Sigmoid colon (tissue), 7 donors: ENCODE measurements around the gene NXN. TPM values are rescaled to one million over a fixed set of nuclear protein-coding genes. Genes with fewer than 3 reads are reported as not detected.
A peak's percentile ranks its signal among the peaks of the same experiment; 100 is the strongest.

ENCODE experiments used
- DNase-seq: peaks from one replicate; pipeline ENCODE4 v3.0.0-alpha.2; 2019
- H3K27ac ChIP-seq, 4 donors: fragments of 200-600 bp; sonication (generic); one replicate each; pipeline ENCODE4 v1.5.1; 2016 to 2019; ENCODE audit warnings: mild to moderate bottlenecking in 1 of 4
- H3K27me3 ChIP-seq, 3 donors: fragments of 200-600 bp; sonication (generic); one replicate each; pipeline ENCODE4 v1.5.1; 2019; ENCODE audit warnings: mild to moderate bottlenecking in 1 of 3
- H3K36me3 ChIP-seq, 4 donors: fragments of 200-600 bp; sonication (generic); one replicate each; pipeline ENCODE4 v1.5.1; 2016 to 2019
- H3K4me1 ChIP-seq, 4 donors: fragments of 200-600 bp; sonication (generic); one replicate each; pipeline ENCODE4 v1.5.1; 2017 to 2019
- H3K4me3 ChIP-seq, 4 donors: fragments of 200-600 bp; sonication (generic); one replicate each; pipeline ENCODE4 v1.5.1; 2017 to 2019; ENCODE audit warnings: mild to moderate bottlenecking in 2 of 4, moderate library complexity in 1 of 4
- H3K9me3 ChIP-seq, 4 donors: fragments of 200-600 bp in 3 of 4; sonication (generic) in 3 of 4; one replicate each; pipeline versions ENCODE4 v1.5.1 to v1.6.1; 2013 to 2019
- CTCF ChIP-seq, 4 experiments: fragments of 450-650 bp in 3 of 4; fragments of 200-600 bp in 1 of 4; IDR thresholded peaks; one replicate each; pipeline ENCODE4 v1.5.1; 2016 to 2019; ENCODE audit warnings: antibody characterized with exemption in 4 of 4, mild to moderate bottlenecking in 3 of 4, moderate library complexity in 2 of 4
- EP300 ChIP-seq, 4 donors: sonication (generic); formaldehyde crosslinking; IDR thresholded peaks; one replicate each; pipeline ENCODE4 v1.6.1; 2017; ENCODE audit warnings: antibody characterized with exemption in 4 of 4
- POLR2A ChIP-seq, 2 donors: fragments of 450-650 bp; IDR thresholded peaks; one replicate each; pipeline ENCODE4 v1.6.1; 2016; ENCODE audit warnings: antibody characterized with exemption in 2 of 2, mild to moderate bottlenecking in 2 of 2, moderate library complexity in 2 of 2
- POLR2AphosphoS5 ChIP-seq, 4 donors: sonication (generic); formaldehyde crosslinking; IDR thresholded peaks; one replicate each; pipeline ENCODE4 v1.6.1; 2017; ENCODE audit warnings: antibody characterized with exemption in 4 of 4
- WGBS, 2 donors: extraction: QIAGEN DNeasy Blood & Tissue Kit; methylation state at CpG; one replicate each; pipeline ENCODE4 v1.1.7; 2013; 5-methylcytosine and 5-hydroxymethylcytosine counted together
- intact Hi-C: fragments of 100-400 bp; cut with DNase I; formaldehyde crosslinking; loops from one replicate; pipeline ENCODE4 v1.15.1; 2023
- polyA plus RNA-seq, 3 donors: library from polyadenylated mRNA; stranded (reverse); fragments of 200-250 nt; gene quantifications; one replicate each; pipeline ENCODE4 v1.2.3, GENCODE V29; 2013
- total RNA-seq, 4 donors: library from RNA; depleted of rRNA; stranded (reverse); fragments of >200 nt; gene quantifications; one replicate each; pipeline ENCODE4 v1.1.0, GENCODE V29; 2016
- donor health status: healthy with polysubstance abuse.
- donor health status: Bipolar disorder and iron deficiency.
- donor health status: healthy.

Gene NXN
- total and polyA plus RNA-seq, 7 donors = 1.4 to 75.9 (median 50.4) TPM

DNA sequence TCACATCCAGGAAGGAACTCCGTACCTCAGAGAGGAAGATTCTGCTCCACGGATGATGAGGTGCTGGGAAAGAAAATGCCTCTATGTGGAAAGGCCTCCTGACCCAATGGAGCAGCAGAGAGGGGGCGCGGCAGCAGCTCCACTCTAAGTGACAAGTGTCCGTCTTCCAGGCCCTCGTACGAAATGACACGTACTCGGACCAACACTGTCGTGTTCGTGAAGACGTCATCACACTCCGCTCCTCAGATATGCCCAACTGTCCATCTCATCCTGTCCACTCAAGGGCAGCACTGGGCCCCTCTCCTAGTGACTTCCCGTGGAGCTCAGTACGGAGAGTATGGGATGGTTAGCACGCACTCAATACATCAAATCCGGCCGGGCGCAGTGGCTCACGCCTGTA, 165.2 kb downstream of the NXN start:
- intact Hi-C loops = no loop called here
- H3K36me3 ChIP-seq = peaks cover 0 to 68% (median 27%) of the 10 kb centered on the region in 4 donors

DNA sequence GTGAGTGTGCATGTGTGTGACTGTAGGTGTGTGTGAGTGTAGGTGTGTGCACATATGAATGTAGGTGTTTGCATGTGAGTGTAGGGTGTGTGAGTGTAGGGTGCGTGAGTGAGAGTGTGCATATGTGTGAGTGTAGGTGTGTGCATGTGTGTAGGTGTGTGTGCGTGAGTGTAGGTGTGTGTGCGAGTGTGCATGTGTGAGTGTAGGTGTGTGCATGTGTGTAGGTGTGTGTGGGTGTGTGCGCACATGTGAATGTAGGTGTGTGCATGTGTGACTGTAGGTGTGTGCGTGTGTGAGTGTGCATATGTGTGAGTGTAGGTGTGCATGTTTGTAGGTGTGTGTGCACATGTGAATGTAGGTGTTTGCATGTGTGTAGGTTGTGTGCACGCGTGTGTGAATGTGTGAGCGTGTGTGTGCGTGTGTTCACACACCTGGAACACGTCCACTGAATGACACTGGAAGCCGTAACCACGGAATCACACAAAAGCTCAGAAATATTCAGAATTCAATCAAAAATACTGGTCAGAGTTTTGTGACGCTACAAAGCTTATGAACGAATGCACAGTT, 166.9 kb downstream of the NXN start:
- Histone ChIP-seq H3K27me3 (no peaks in the 10 kb centered on the region), H3K36me3 (peaks cover 0 to 54% (median 10%) of the 10 kb centered on the region in 4 donors), H3K4me1 (peaks cover 0 to 17% (median 10%) of the 10 kb centered on the region in 4 donors), H3K27ac (peak overlapping the region in 1 of 4 donors; percentile 60), H3K4me3 (no peak overlapping the region), H3K9me3 (no peaks in the 10 kb centered on the region)
- no peak for DNase-seq
- TF ChIP-seq EP300 (IDR thresholded peaks at IDR 0.05) (no peak), CTCF (IDR thresholded peaks at IDR 0.05) (no peak), POLR2A (IDR thresholded peaks at IDR 0.05) (no peak), POLR2AphosphoS5 (IDR thresholded peaks at IDR 0.05) (no peak)
- 91 to 94% methylated on average over 14 of the region's 14 CpGs for WGBS, 2 donors
- intact Hi-C loops = no loop called here

More for the DNA sequence above, 165.2 kb downstream of the NXN start:
- TF ChIP-seq CTCF (IDR thresholded peaks at IDR 0.05) (no peak), POLR2A (IDR thresholded peaks at IDR 0.05) (no peak), POLR2AphosphoS5 (IDR thresholded peaks at IDR 0.05) (no peak), EP300 (IDR thresholded peaks at IDR 0.05) (no peak)
- 93 to 95% methylated on average over 20 of the region's 20 CpGs for WGBS, 2 donors
- H3K4me3 ChIP-seq = no peak overlapping the region
- no peaks in the 10 kb centered on the region for H3K27me3 ChIP-seq
- H3K9me3 ChIP-seq = no peaks in the 10 kb centered on the region
- no peak for DNase-seq
- peak overlapping the region in 2 of 4 donors; percentile 16 to 60 for H3K27ac ChIP-seq
- peaks cover 0 to 17% (median 10%) of the 10 kb centered on the region in 4 donors for H3K4me1 ChIP-seq

GRCh38 chr17:811051-811784, 168.4 kb downstream of the NXN start:
- 66 to 73% methylated on average over 29 of the region's 29 CpGs for WGBS, 2 donors

GRCh38 chr17:807523-808294, 171.9 kb downstream of the NXN start:
- DNase-seq = no peak
- H3K4me3 ChIP-seq = no peak overlapping the region
- no peaks in the 10 kb centered on the region for H3K9me3 ChIP-seq
- H3K27me3 ChIP-seq = no peaks in the 10 kb centered on the region
- H3K4me1 ChIP-seq = peaks cover 0 to 11% (median 8%) of the 10 kb centered on the region in 4 donors
- WGBS, 2 donors = 84 to 88% methylated on average over 28 of the region's 28 CpGs
- no peak for TF ChIP-seq CTCF (IDR thresholded peaks at IDR 0.05)
- TF ChIP-seq POLR2A (IDR thresholded peaks at IDR 0.05) = no peak
- TF ChIP-seq POLR2AphosphoS5 (IDR thresholded peaks at IDR 0.05) = no peak
- no peak for TF ChIP-seq EP300 (IDR thresholded peaks at IDR 0.05)
- H3K36me3 ChIP-seq = peaks cover 8 to 41% (median 16%) of the 10 kb centered on the region in 4 donors
- H3K27ac ChIP-seq = no peak overlapping the region
- intact Hi-C loops = no loop called here

More at GRCh38 chr17:811051-811784, 168.4 kb downstream of the NXN start:
- no peak overlapping the region for H3K4me3 ChIP-seq
- H3K27me3 ChIP-seq = no peaks in the 10 kb centered on the region
- TF ChIP-seq POLR2AphosphoS5 (IDR thresholded peaks at IDR 0.05) (no peak), CTCF (IDR thresholded peaks at IDR 0.05) (no peak), POLR2A (IDR thresholded peaks at IDR 0.05) (no peak), EP300 (IDR thresholded peaks at IDR 0.05) (no peak)
- peak overlapping the region in 3 of 4 donors; percentile 41 to 66 (median 56) for H3K27ac ChIP-seq
- no peak for DNase-seq
- no peaks in the 10 kb centered on the region for H3K9me3 ChIP-seq
- intact Hi-C loops = no loop called here
- peaks cover 0 to 17% (median 10%) of the 10 kb centered on the region in 4 donors for H3K4me1 ChIP-seq
- H3K36me3 ChIP-seq = peaks cover 0 to 52% (median 7%) of the 10 kb centered on the region in 4 donors
